ENCODE measurements around the gene MFSD8.
"Not testable (repeated sequence)": the region's sequence is repeated elsewhere in the genome, so short reads cannot be mapped to it uniquely, and the experiment has no call there.

Gene MFSD8, protein sequence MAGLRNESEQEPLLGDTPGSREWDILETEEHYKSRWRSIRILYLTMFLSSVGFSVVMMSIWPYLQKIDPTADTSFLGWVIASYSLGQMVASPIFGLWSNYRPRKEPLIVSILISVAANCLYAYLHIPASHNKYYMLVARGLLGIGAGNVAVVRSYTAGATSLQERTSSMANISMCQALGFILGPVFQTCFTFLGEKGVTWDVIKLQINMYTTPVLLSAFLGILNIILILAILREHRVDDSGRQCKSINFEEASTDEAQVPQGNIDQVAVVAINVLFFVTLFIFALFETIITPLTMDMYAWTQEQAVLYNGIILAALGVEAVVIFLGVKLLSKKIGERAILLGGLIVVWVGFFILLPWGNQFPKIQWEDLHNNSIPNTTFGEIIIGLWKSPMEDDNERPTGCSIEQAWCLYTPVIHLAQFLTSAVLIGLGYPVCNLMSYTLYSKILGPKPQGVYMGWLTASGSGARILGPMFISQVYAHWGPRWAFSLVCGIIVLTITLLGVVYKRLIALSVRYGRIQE

DNA sequence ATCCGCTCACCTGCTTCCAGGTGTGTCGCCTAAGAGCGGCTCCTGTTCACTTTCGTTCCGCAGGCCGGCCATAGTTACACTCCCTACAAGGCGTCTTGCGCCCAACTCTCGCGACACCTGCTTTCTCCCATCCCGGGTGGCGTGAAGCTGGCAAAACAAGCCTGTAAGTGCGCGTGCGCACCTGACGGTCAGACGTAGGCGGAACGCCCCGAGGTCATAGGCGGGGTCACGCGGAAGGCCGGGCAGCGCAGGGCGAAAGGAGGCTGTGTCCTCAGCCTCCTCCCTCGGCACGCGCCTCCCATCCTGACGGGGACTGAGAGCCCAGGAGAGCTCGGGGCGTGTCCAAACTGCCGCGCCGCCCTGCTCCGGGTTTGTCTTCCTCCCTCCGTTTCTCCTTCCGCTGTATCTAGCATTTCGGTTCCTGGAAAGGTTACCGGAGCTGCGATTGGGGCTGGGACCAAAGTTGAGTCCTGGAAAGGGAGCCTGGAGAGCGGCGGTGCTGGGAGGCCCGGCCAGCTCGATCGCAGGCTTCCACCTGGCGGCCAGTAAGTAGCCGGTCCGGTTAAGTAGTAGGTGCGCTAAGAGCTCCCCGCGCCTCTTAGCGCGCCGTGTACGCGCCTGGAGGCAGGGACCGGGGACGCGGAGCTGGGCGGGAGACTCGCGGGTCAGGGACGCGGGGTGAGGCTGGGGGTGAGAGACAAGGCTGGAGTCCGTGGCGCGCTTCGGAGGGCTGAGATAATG, at the start of gene MFSD8, which contains the start of gene ABHD18:
TSS of gene MFSD8 (minus strand) at position 112 of the 741 bp plus-strand sequence. CDS start at position 72, 40 bp downstream.
TSS of gene ABHD18 (plus strand) at position 345 of the 741 bp plus-strand sequence. CDS start 17,550 bp downstream, outside the sequence.
- peak within 1 kb of the TSS; percentile 95 for H3K4me3 ChIP-seq (ENCODE audit: control insufficient read depth, low read depth, low read length)
- DNase-seq (ENCODE audit: low read depth) = peak; percentile 98
- TF ChIP-seq, protein P1, sequence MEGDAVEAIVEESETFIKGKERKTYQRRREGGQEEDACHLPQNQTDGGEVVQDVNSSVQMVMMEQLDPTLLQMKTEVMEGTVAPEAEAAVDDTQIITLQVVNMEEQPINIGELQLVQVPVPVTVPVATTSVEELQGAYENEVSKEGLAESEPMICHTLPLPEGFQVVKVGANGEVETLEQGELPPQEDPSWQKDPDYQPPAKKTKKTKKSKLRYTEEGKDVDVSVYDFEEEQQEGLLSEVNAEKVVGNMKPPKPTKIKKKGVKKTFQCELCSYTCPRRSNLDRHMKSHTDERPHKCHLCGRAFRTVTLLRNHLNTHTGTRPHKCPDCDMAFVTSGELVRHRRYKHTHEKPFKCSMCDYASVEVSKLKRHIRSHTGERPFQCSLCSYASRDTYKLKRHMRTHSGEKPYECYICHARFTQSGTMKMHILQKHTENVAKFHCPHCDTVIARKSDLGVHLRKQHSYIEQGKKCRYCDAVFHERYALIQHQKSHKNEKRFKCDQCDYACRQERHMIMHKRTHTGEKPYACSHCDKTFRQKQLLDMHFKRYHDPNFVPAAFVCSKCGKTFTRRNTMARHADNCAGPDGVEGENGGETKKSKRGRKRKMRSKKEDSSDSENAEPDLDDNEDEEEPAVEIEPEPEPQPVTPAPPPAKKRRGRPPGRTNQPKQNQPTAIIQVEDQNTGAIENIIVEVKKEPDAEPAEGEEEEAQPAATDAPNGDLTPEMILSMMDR (conservative IDR thresholded peaks at IDR 0.05; ENCODE audit: control insufficient read depth, insufficient read depth, low read depth, low read length) = peak; percentile 22

DNA sequence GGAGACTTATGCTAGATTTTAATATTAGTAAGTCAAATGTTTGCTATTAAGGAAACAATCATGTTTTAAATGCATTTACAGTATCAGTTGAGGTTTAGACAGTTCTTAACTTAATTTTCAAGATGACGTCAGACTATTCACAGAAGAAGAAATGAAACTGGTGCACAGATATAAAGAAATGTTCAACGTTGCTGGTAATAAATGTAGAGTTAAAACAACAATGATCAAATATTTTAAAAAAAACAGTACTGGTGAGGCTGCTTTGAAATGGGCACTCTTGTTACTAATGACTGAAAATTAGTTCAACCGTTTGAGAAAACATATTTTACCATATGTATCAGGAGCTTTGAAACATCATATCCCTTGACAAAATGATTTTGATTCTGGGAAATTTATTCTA, 44.5 kb upstream of the MFSD8 start:
- H3K4me3 ChIP-seq (ENCODE audit: control insufficient read depth, low read depth, low read length) = no peak overlapping the region
- DNase-seq (ENCODE audit: low read depth) = no peak

DNA sequence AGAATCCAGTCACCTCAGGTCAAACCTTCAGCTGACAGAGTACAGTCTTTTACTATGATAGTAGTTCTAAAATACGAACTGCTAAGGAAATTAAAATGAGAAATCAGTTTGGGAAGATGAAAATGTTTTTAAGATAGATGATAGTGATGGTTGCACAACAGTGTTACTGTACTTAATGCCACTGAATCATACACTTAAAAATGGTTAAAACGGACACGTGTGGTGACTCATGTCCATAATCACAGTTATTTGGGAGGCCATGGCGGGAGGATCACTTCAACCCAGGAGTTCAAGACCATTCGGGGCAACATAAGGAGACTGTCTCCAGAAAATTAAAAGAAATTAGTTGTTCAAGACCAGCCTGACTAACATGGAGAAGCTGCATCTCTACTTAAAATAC, 41.6 kb upstream of the MFSD8 start:
- H3K4me3 ChIP-seq (ENCODE audit: control insufficient read depth, low read depth, low read length) = no peak overlapping the region
- TF ChIP-seq, protein P1 (conservative IDR thresholded peaks at IDR 0.05; ENCODE audit: control insufficient read depth, insufficient read depth, low read depth, low read length) = no peak
- DNase-seq (ENCODE audit: low read depth) = peak; percentile 73

More for the DNA sequence above, 44.5 kb upstream of the MFSD8 start:
- TF ChIP-seq, protein P1 (conservative IDR thresholded peaks at IDR 0.05; ENCODE audit: control insufficient read depth, insufficient read depth, low read depth, low read length) = no peak

DNA sequence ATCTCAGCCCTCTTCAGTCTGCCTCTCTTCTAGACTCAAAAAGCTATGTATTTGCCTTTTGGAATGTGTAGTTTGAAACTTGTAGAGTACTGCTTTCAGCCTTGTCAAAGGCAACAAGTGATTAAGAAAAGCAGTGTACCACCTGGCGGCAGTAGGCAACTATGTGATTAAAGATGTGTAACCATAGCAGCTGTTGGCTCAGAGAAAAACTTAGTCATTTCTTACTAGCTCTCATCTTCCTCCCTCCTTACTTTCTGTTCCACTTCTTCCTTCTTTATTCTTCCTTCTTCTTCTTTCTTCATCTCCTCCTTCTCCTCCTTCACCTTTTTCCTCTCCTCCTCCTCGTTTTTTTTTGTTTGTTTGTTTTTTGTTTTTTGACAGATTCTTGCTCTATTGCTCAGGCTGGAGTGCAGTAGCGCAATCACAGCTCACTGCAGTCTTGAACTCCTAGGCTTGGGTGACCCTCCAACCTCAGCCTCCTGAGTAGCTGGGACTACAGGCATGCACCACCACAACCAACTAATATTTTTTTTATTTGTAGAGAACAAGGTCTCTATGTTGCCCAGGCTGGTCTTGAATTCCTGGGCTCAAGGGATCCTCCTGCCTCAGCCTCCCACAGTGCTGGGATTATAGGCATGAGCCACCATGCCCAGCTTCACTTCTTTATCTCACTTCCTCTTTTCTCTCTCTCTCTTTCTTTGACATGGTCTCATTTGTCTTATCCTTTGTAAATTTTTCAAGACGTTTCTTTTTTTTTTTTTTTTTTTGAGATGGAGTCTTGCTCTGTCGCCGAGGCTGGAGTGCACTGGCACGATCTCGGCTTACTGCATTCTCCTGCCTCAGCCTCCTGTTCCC, 32.8 kb upstream of the MFSD8 start:
- TF ChIP-seq, protein P1 (conservative IDR thresholded peaks at IDR 0.05; ENCODE audit: control insufficient read depth, insufficient read depth, low read depth, low read length) = no peak
- H3K4me3 ChIP-seq (ENCODE audit: control insufficient read depth, low read depth, low read length) = no peak overlapping the region
- DNase-seq (ENCODE audit: low read depth) = peak; percentile 57

DNA sequence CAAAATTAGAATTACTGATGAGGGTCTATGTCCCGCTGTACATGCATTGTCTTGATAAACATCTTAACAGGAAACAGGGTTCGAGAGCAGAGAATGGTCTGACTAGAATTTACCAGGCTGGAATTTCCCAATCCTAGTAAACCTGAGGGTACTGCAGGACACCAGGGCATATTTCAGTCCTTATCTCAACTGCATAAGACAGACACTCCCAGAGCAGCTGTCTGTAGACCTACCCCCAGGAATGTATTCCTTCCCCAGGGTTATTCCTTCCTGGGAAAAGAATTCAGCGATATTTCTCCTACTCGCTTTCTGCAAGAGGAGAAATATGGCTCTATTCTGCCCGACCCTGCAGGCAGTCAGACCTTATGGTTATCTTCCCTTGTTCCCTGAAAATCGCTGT, 31.5 kb upstream of the MFSD8 start:
- not testable (repeated sequence) for H3K4me3 ChIP-seq (ENCODE audit: control insufficient read depth, low read depth, low read length); DNase-seq (ENCODE audit: low read depth)

DNA sequence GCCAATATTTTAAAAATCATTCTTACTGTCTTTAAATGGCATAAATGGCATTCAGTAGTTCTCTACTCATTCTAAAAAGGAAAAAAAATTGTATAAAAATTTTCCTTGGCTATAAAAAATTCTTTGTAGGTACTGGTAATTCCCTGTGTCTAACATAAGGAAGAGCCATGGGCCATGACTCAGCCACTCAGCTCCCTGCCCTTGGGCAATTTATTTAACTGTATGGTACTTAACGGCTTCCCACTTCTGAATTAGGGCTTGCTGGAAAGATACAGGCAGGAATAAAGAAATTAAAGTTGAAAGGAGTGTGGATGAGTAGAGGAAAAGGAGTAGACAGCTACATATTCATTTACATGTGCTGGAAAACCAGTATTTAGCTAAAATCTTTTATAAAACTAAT, 30.8 kb upstream of the MFSD8 start:
- peak; percentile 21 for DNase-seq (ENCODE audit: low read depth)
- TF ChIP-seq, protein P1 (conservative IDR thresholded peaks at IDR 0.05; ENCODE audit: control insufficient read depth, insufficient read depth, low read depth, low read length) = no peak
- H3K4me3 ChIP-seq (ENCODE audit: control insufficient read depth, low read depth, low read length) = no peak overlapping the region
